SK-N-SH treated with all-trans-retinoic acid at 6 μM for 48 hours (cell line): ENCODE data around the gene LMAN1.

ENCODE experiments used
- ATAC-seq: fragments of 200-7000 bp; cut with Tn5 transposase; 3 replicates; pipeline ENCODE4 v1.9.1; 2020; ENCODE audit warnings: mild to moderate bottlenecking, moderate library complexity
- ARNTL ChIP-seq: fragments of 450-650 bp; formaldehyde crosslinking; IDR thresholded peaks from 2 replicates; pipeline ENCODE4 v1.5.0; 2020; ENCODE audit warnings: low read depth, mild to moderate bottlenecking, moderate library complexity, borderline replicate concordance
- ESRRG ChIP-seq: fragments of 250-450 bp; sonication (Bioruptor Pico); IDR thresholded peaks from 2 replicates; pipeline ENCODE4 v1.6.1; 2021; ENCODE audit warnings: mild to moderate bottlenecking
- GLIS3 ChIP-seq: fragments of 250-450 bp; sonication (Bioruptor Pico); IDR thresholded peaks from 2 replicates; pipeline ENCODE4 v1.5.0; 2020; ENCODE audit warnings: mild to moderate bottlenecking, moderate library complexity
- ISL1 ChIP-seq: fragments of 250-450 bp; sonication (Bioruptor Pico); IDR thresholded peaks from 2 replicates; pipeline ENCODE4 v2.1.2; 2022; ENCODE audit warnings: mild to moderate bottlenecking, moderate library complexity
- OSR1 ChIP-seq: fragments of 250-450 bp; sonication (Bioruptor Pico); IDR thresholded peaks from 2 replicates; pipeline ENCODE4 v1.8.0; 2022; ENCODE audit warnings: moderate library complexity, mild to moderate bottlenecking, inconsistent platforms
- POU6F1 ChIP-seq: fragments of 250-450 bp; sonication (Bioruptor Pico); IDR thresholded peaks from 2 replicates; pipeline ENCODE4 v1.8.0; 2021; ENCODE audit warnings: low read depth, mild to moderate bottlenecking, moderate library complexity, borderline replicate concordance
- PPARA ChIP-seq: fragments of 250-450 bp; sonication (Bioruptor Pico); IDR thresholded peaks from 2 replicates; pipeline ENCODE4 v1.5.0; 2020; ENCODE audit warnings: mild to moderate bottlenecking, borderline replicate concordance
- SNAI2 ChIP-seq: fragments of 250-450 bp; sonication (Bioruptor Pico); IDR thresholded peaks from 2 replicates; pipeline ENCODE4 v1.5.0; 2020; ENCODE audit warnings: mild to moderate bottlenecking, moderate library complexity
- TCF4 ChIP-seq: fragments of 250-450 bp; sonication (Bioruptor Pico); IDR thresholded peaks from 2 replicates; pipeline ENCODE4 v1.8.0; 2021; ENCODE audit warnings: mild to moderate bottlenecking, moderate library complexity, borderline replicate concordance
- TOX ChIP-seq: fragments of 250-450 bp; sonication (Bioruptor Pico); IDR thresholded peaks from 2 replicates; pipeline ENCODE4 v1.8.0; 2021; ENCODE audit warnings: mild to moderate bottlenecking, moderate library complexity, borderline replicate concordance
- TSHZ2 ChIP-seq: fragments of 250-450 bp; sonication (Bioruptor Pico); IDR thresholded peaks from 2 replicates; pipeline ENCODE4 v1.5.0; 2020; ENCODE audit warnings: mild to moderate bottlenecking, moderate library complexity
- ZC3H10 ChIP-seq: fragments of 250-450 bp; sonication (Bioruptor Pico); IDR thresholded peaks from 2 replicates; pipeline ENCODE4 v1.5.1; 2021; ENCODE audit warnings: mild to moderate bottlenecking, moderate library complexity
- ZFP3 ChIP-seq: fragments of 250-450 bp; sonication (Bioruptor Pico); IDR thresholded peaks from 2 replicates; pipeline ENCODE4 v1.5.0; 2020; ENCODE audit warnings: mild to moderate bottlenecking, moderate library complexity
- ZFP30 ChIP-seq: fragments of 450-650 bp; formaldehyde crosslinking; IDR thresholded peaks from 2 replicates; pipeline ENCODE4 v1.5.0; 2022; ENCODE audit warnings: mild to moderate bottlenecking, moderate library complexity
- ZNF565 ChIP-seq: fragments of 450-650 bp; formaldehyde crosslinking; conservative IDR thresholded peaks from 2 replicates; pipeline ENCODE4 v1.5.0; 2020; ENCODE audit warnings: low read depth, mild to moderate bottlenecking, moderate library complexity
- ZNF70 ChIP-seq: fragments of 450-650 bp; formaldehyde crosslinking; IDR thresholded peaks from 2 replicates; pipeline ENCODE4 v1.5.0; 2020; ENCODE audit warnings: mild to moderate bottlenecking, moderate library complexity
- ZNF8 ChIP-seq: fragments of 450-650 bp; formaldehyde crosslinking; IDR thresholded peaks from 2 replicates; pipeline ENCODE4 v1.5.0; 2020; ENCODE audit warnings: mild to moderate bottlenecking, moderate library complexity
- TF ChIP-seq, protein P1 (sequence below): fragments of 250-450 bp; sonication (Bioruptor Pico); IDR thresholded peaks from 2 replicates; pipeline ENCODE4 v1.8.0; 2020; ENCODE audit warnings: mild to moderate bottlenecking, moderate library complexity, borderline replicate concordance
- TF ChIP-seq, protein P2 (sequence below): fragments of 250-450 bp; sonication (Bioruptor Pico); IDR thresholded peaks from 2 replicates; pipeline ENCODE4 v1.5.1; 2020; ENCODE audit warnings: low read depth, mild to moderate bottlenecking, moderate library complexity
- TF ChIP-seq, protein P3 (sequence below): fragments of 250-450 bp; sonication (Bioruptor Pico); IDR thresholded peaks from 2 replicates; pipeline ENCODE4 v1.5.1; 2021; ENCODE audit warnings: mild to moderate bottlenecking, moderate library complexity

LMAN1 gene

DNA sequence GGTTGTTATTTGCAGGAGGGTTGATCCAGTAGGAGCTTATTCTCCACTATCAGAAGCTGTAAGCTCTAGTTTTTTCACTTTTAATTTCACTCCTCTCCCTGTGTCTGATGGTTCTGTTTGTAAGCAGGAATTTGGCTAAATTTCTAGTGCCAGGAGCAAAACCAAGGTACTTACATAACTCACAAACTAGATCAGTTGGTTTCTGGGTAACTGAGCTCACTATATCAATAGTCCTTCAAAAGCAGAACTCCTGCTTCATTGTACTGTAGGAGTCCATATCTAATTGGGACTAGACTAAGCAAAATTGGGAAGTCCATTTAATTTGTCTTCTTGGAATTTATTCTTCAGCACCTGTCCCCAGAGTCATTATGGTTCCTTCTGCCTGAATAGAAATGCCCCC, 65.7 kb downstream of the LMAN1 start:
- no peak for ATAC-seq
- TF ChIP-seq ISL1 (CRISPR knock-in tag): no peak
- no peak for TF ChIP-seq ARNTL
- TF ChIP-seq, protein P1, sequence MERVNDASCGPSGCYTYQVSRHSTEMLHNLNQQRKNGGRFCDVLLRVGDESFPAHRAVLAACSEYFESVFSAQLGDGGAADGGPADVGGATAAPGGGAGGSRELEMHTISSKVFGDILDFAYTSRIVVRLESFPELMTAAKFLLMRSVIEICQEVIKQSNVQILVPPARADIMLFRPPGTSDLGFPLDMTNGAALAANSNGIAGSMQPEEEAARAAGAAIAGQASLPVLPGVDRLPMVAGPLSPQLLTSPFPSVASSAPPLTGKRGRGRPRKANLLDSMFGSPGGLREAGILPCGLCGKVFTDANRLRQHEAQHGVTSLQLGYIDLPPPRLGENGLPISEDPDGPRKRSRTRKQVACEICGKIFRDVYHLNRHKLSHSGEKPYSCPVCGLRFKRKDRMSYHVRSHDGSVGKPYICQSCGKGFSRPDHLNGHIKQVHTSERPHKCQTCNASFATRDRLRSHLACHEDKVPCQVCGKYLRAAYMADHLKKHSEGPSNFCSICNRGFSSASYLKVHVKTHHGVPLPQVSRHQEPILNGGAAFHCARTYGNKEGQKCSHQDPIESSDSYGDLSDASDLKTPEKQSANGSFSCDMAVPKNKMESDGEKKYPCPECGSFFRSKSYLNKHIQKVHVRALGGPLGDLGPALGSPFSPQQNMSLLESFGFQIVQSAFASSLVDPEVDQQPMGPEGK (CRISPR knock-in tag): no peak
- TF ChIP-seq ZFP3 (CRISPR knock-in tag): no peak
- no peak for TF ChIP-seq TSHZ2 (CRISPR knock-in tag)
- no peak for TF ChIP-seq ESRRG
- TF ChIP-seq, protein P2, sequence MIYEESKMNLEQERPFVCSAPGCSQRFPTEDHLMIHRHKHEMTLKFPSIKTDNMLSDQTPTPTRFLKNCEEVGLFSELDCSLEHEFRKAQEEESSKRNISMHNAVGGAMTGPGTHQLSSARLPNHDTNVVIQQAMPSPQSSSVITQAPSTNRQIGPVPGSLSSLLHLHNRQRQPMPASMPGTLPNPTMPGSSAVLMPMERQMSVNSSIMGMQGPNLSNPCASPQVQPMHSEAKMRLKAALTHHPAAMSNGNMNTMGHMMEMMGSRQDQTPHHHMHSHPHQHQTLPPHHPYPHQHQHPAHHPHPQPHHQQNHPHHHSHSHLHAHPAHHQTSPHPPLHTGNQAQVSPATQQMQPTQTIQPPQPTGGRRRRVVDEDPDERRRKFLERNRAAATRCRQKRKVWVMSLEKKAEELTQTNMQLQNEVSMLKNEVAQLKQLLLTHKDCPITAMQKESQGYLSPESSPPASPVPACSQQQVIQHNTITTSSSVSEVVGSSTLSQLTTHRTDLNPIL (CRISPR knock-in tag): no peak
- TF ChIP-seq TCF4: no peak
- no peak for TF ChIP-seq POU6F1
- no peak for TF ChIP-seq ZNF8 (CRISPR knock-in tag)
- no peak for TF ChIP-seq GLIS3 (CRISPR knock-in tag)
- no peak for TF ChIP-seq TOX (CRISPR knock-in tag)
- TF ChIP-seq, protein P3, sequence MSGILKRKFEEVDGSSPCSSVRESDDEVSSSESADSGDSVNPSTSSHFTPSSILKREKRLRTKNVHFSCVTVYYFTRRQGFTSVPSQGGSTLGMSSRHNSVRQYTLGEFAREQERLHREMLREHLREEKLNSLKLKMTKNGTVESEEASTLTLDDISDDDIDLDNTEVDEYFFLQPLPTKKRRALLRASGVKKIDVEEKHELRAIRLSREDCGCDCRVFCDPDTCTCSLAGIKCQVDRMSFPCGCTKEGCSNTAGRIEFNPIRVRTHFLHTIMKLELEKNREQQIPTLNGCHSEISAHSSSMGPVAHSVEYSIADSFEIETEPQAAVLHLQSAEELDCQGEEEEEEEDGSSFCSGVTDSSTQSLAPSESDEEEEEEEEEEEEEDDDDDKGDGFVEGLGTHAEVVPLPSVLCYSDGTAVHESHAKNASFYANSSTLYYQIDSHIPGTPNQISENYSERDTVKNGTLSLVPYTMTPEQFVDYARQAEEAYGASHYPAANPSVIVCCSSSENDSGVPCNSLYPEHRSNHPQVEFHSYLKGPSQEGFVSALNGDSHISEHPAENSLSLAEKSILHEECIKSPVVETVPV (CRISPR knock-in tag): no peak
- TF ChIP-seq SNAI2: no peak
- TF ChIP-seq PPARA (CRISPR knock-in tag): no peak
- TF ChIP-seq ZNF565 (CRISPR knock-in tag): no peak
- TF ChIP-seq ZFP30 (CRISPR knock-in tag): no peak

GRCh38 chr18:59286341-59286740, 72.7 kb downstream of the LMAN1 start:
- no peak for ATAC-seq
- TF ChIP-seq, protein P1 (CRISPR knock-in tag): no peak
- TF ChIP-seq GLIS3 (CRISPR knock-in tag): no peak
- TF ChIP-seq OSR1: no peak
- no peak for TF ChIP-seq ZC3H10 (CRISPR knock-in tag)
- TF ChIP-seq, protein P3 (CRISPR knock-in tag): no peak
- TF ChIP-seq POU6F1: no peak
- no peak for TF ChIP-seq TOX (CRISPR knock-in tag)
- TF ChIP-seq ZNF70 (CRISPR knock-in tag): no peak
